GM06990 (cell line): Measurements from ENCODE around the gene KRTAP3-2.
A peak's percentile ranks its signal among the peaks of the same experiment; 100 is the strongest.

Experiments
- DNase-seq: peaks from one replicate; pipeline ENCODE4 v3.0.0-alpha.2; 2011; ENCODE audit not compliant: insufficient read length; ENCODE audit errors: extremely low read depth
- H3K27me3 ChIP-seq: replicated peaks from 2 replicates; pipeline ENCODE4 v1.6.0; 2011; ENCODE audit warnings: low read length; ENCODE audit not compliant: control insufficient read depth, insufficient read depth
- H3K36me3 ChIP-seq: 2 replicates; pipeline ENCODE4 v1.5.1; 2011; ENCODE audit warnings: low read length; ENCODE audit not compliant: control insufficient read depth, insufficient read depth
- H3K4me3 ChIP-seq: replicated peaks from 2 replicates; pipeline ENCODE4 v1.5.1; 2011; ENCODE audit warnings: low read depth, mild to moderate bottlenecking, control low read depth, low read length
- CTCF ChIP-seq: IDR thresholded peaks from 2 replicates; pipeline ENCODE4 v1.5.1; 2011; ENCODE audit warnings: low read length, control low read depth, mild to moderate bottlenecking, inconsistent platforms; ENCODE audit not compliant: insufficient read depth, poor library complexity, severe bottlenecking

Gene KRTAP3-2

DNA sequence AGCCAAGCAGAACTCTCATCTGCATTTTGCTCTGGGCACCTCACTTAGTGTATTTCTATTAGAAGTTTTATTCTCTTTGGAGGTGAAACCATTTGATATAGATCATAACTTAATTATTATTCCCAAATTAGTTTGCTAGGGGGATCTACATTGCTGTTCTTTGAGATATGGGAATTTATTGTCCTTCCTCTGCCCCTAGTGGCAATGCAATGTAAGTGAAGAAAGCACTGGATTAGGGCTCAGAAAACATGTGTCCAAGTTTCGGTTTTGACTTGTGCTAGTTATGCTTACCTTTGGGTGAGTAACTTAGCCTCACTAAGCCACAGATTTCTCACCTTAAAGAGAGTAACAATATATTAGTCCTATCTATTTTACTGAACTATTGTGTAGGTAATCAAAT lies 35.9 kb downstream of the KRTAP3-2 start:
- no peak for DNase-seq
- Histone ChIP-seq H3K27me3 (no peaks in the 10 kb centered on the region), H3K36me3 (no peaks in the 10 kb centered on the region), H3K4me3 (no peak overlapping the region)
- peak; percentile 58 for TF ChIP-seq CTCF

DNA sequence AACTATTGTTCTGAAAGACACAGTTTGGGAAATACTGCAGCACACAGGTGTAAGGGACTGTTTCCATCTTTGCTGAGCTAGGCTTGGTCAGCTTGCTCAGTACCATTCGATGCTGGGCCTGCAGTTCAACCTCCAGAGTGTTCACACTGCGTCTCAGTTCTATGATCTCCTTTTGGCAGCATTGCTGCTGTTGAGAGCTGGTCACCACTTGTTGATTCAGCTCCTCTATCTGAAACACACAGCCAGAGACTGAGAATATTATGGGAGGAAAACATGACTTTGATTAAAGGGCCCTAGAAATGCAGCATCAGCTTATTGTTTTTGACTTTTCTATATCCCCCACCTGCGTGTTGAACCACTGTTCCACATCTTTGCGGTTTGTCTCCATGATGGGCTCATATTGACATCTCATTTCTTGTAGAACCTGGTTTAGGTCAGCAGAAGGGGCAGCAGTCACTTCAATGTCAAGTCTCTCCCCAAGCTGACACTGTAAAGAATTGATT lies 37.6 kb downstream of the KRTAP3-2 start:
- no peaks in the 10 kb centered on the region for H3K36me3 ChIP-seq
- H3K4me3 ChIP-seq, result no peak overlapping the region
- no peak for TF ChIP-seq CTCF
- DNase-seq, result no peak
- H3K27me3 ChIP-seq, result no peaks in the 10 kb centered on the region

DNA sequence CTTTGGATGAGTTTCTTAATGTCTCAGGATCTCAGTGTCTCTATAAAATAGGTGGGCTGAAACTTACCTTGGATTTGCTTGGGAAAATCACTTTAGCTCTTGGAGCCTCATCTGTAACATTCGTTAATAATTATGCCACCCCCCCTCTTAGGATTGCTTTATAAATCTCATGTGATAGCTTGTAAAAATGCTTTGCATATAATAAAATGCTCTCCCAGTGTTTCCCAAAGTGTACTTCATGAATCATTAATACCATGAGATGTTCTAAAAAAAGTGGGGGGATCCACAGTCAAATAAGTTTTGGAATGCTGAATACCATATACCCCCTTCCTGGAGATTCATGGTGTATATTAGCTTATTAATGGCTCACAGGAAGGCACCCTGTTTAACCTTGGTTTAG lies 38.1 kb downstream of the KRTAP3-2 start:
- Histone ChIP-seq H3K36me3 (no peaks in the 10 kb centered on the region), H3K4me3 (no peak overlapping the region), H3K27me3 (no peaks in the 10 kb centered on the region)
- no peak for TF ChIP-seq CTCF
- no peak for DNase-seq

DNA sequence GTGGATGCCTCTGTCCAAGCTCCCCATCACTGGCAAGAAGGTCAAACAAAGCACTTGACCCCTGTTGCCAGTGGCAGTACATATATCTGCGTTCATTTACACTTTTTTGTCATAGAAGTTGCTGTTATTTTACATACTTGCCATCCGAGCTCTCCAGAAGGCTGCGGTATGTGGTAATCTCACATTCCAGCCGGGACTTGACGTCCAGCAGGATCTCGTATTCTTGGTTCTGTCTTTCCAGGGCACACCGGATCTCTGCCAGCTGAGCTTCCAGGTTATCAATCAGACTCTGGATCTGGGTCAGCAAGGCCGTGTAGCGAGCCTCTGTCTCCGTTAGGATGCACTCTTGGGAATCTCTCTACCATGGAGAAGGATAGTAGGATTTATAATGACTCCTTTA lies 39.6 kb downstream of the KRTAP3-2 start:
- no peak for DNase-seq
- no peaks in the 10 kb centered on the region for H3K36me3 ChIP-seq
- H3K27me3 ChIP-seq, result no peaks in the 10 kb centered on the region
- no peak for TF ChIP-seq CTCF
- H3K4me3 ChIP-seq, result no peak overlapping the region

- no peak for DNase-seq
- Histone ChIP-seq H3K36me3 (no peaks in the 10 kb centered on the region), H3K4me3 (no peak overlapping the region), H3K27me3 (no peaks in the 10 kb centered on the region)
- TF ChIP-seq CTCF, result no peak
Observed at GRCh38 chr17:40958086-40958953, 41.4 kb downstream of the KRTAP3-2 start.
